ENCODE data around the gene FAM185A. TPM values are rescaled to one million over a fixed set of nuclear protein-coding genes. Genes with fewer than 3 reads are reported as not detected.

The FAM185A gene
- total and polyA plus RNA-seq, 9 of the 15 experiments (the other 6 are each of a cell fraction or from before 2014, with no cell fraction given) = 1.7 to 17.4 (median 10.6) TPM

GRCh38 chr7:102836191-102836919, 87.6 kb downstream of the FAM185A start (continued):
- TF ChIP-seq CHD7 (IDR thresholded peaks at IDR 0.05; ENCODE audit: low read depth, low read length) (no peak), NEUROD1 (IDR thresholded peaks at IDR 0.05; ENCODE audit: borderline replicate concordance, low read depth, low read length, partially characterized antibody) (no peak), PRPF4 (IDR thresholded peaks at IDR 0.05; ENCODE audit: insufficient read depth, low read depth, low read length, poor library complexity, severe bottlenecking) (no peak), ZNF561 (CRISPR knock-in tag; conservative IDR thresholded peaks at IDR 0.05) (no peak), KDM4B (IDR thresholded peaks at IDR 0.05; ENCODE audit: borderline replicate concordance in 2 of 2, low read depth in 1 of 2) (no peak), CTBP1 (IDR thresholded peaks at IDR 0.05; ENCODE audit: borderline replicate concordance) (no peak), MAFG (tag; conservative IDR thresholded peaks at IDR 0.05) (no peak)

Measured in K562 (cell line).